ENCODE results near the gene ZFTA. TPM values are rescaled to one million over a fixed set of nuclear protein-coding genes. Genes with fewer than 3 reads are reported as not detected.

The ZFTA gene
- total RNA-seq, 1 donor from 2014 or later = 34.6 TPM

GRCh38 chr11:63760487-63761079 lies 8.0 kb downstream of the ZFTA start:
- no peak overlapping the region for H3K4me3 Mint-ChIP-seq (ENCODE audit: unreplicated experiment)

GRCh38 chr11:63756919-63757761 lies 11.4 kb downstream of the ZFTA start:
- Mint-ChIP-seq H3K4me1 (ENCODE audit: low read depth) (peaks cover 4% of the 10 kb centered on the region), H3K36me3 (ENCODE audit: low read depth) (peaks cover 16% of the 10 kb centered on the region), H3K27ac (ENCODE audit: unreplicated experiment) (no peak overlapping the region), H3K4me3 (ENCODE audit: unreplicated experiment) (no peak overlapping the region), H3K9me3 (ENCODE audit: low read depth) (no peaks in the 10 kb centered on the region), H3K27me3 (ENCODE audit: low read depth) (no peaks in the 10 kb centered on the region)
- no peak for DNase-seq (ENCODE audit: low spot score)
- TF ChIP-seq CTCF (IDR thresholded peaks at IDR 0.05) = no peak

More at GRCh38 chr11:63760487-63761079, 8.0 kb downstream of the ZFTA start:
- Mint-ChIP-seq H3K4me1 (ENCODE audit: low read depth) (peaks cover 11% of the 10 kb centered on the region), H3K36me3 (ENCODE audit: low read depth) (peaks cover 12% of the 10 kb centered on the region), H3K27ac (ENCODE audit: unreplicated experiment) (no peak overlapping the region), H3K27me3 (ENCODE audit: low read depth) (no peaks in the 10 kb centered on the region), H3K9me3 (ENCODE audit: low read depth) (no peaks in the 10 kb centered on the region)
- no peak for DNase-seq (ENCODE audit: low spot score)
- TF ChIP-seq CTCF (IDR thresholded peaks at IDR 0.05) = no peak

GRCh38 chr11:63749624-63750023 lies 19.0 kb downstream of the ZFTA start:
- H3K36me3 Mint-ChIP-seq (ENCODE audit: low read depth) = peaks cover 9% of the 10 kb centered on the region
- H3K27me3 Mint-ChIP-seq (ENCODE audit: low read depth) = no peaks in the 10 kb centered on the region

GRCh38 chr11:63747011-63747410 lies 21.6 kb downstream of the ZFTA start:
- Mint-ChIP-seq H3K9me3 (ENCODE audit: low read depth) (no peaks in the 10 kb centered on the region), H3K4me1 (ENCODE audit: low read depth) (peaks cover 2% of the 10 kb centered on the region), H3K36me3 (ENCODE audit: low read depth) (peaks cover 2% of the 10 kb centered on the region), H3K4me3 (ENCODE audit: unreplicated experiment) (no peak overlapping the region), H3K27ac (ENCODE audit: unreplicated experiment) (peak overlapping the region; percentile 18), H3K27me3 (ENCODE audit: low read depth) (no peaks in the 10 kb centered on the region)
- no peak for DNase-seq (ENCODE audit: low spot score)
- TF ChIP-seq CTCF (IDR thresholded peaks at IDR 0.05) = no peak

More at GRCh38 chr11:63749624-63750023, 19.0 kb downstream of the ZFTA start:
- H3K4me1 Mint-ChIP-seq (ENCODE audit: low read depth) = peaks cover 2% of the 10 kb centered on the region
- H3K4me3 Mint-ChIP-seq (ENCODE audit: unreplicated experiment) = no peak overlapping the region
- DNase-seq (ENCODE audit: low spot score) = no peak
- H3K9me3 Mint-ChIP-seq (ENCODE audit: low read depth) = no peaks in the 10 kb centered on the region
- TF ChIP-seq CTCF (IDR thresholded peaks at IDR 0.05) = no peak
- no peak overlapping the region for H3K27ac Mint-ChIP-seq (ENCODE audit: unreplicated experiment)

GRCh38 chr11:63745304-63746170 lies 23.0 kb downstream of the ZFTA start:
- Mint-ChIP-seq H3K27ac (ENCODE audit: unreplicated experiment) (no peak overlapping the region), H3K9me3 (ENCODE audit: low read depth) (no peaks in the 10 kb centered on the region), H3K36me3 (ENCODE audit: low read depth) (no peaks in the 10 kb centered on the region), H3K27me3 (ENCODE audit: low read depth) (no peaks in the 10 kb centered on the region), H3K4me1 (ENCODE audit: low read depth) (peaks cover 2% of the 10 kb centered on the region), H3K4me3 (ENCODE audit: unreplicated experiment) (no peak overlapping the region)
- peak; percentile 70 for TF ChIP-seq CTCF (IDR thresholded peaks at IDR 0.05)
- DNase-seq (ENCODE audit: low spot score) = no peak
